Fibroblast of lung (primary cell): Measurements from ENCODE around the gene FGF22.

Experiments
- EZH2 ChIP-seq: IDR thresholded peaks from 2 replicates; pipeline ENCODE4 v1.5.1; 2012; ENCODE audit warnings: low read length, control low read depth, mild to moderate bottlenecking; ENCODE audit errors: missing control alignments
- TF ChIP-seq, protein P1 (sequence below), 2 donors: IDR thresholded peaks in 1 of 2; conservative IDR thresholded peaks in 1 of 2; 1 replicate in 1 of 2; 2 replicates in 1 of 2; pipeline ENCODE4 v1.5.1; 2011 to 2012; ENCODE audit warnings: low read length in 2 of 2, control low read depth in 1 of 2, inconsistent platforms in 1 of 2, low read depth in 1 of 2, mild to moderate bottlenecking in 1 of 2

DNA sequence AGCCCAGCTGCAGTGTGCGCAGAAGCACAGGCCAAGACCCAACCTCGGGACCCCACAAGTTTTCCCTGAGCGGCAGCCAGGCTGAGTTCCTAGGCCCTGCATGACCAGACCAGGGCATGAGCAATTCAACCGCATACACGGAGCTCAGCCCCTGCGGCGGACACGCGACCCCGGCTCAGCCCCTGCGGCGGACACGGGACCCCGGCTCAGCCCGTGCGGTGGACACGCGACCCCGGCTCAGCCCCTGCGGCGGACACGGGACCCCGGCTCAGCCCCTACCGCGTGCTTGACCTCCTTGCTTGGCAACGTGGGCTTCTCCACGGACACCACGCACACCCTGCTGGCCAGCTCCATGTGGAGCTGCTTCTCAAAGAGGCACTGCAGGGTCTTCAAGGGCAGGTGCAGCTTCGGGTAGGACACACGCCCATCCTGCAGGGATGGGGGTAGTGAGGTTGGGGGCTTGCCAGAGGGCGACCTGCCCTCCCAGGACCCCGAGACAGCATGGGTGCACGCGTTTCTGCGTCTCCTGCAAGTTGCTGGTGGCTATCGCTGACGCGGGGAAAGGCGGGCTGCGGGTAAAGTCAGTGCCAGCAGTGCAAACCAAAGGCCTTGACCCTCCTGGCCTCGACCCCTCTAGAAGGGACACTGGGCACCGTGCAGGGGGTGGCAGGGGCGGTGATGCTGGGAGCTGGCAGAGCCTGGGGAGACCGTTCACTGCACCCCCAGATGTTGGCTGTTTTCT, 16.3 kb upstream of the FGF22 start:
- TF ChIP-seq, protein P1, sequence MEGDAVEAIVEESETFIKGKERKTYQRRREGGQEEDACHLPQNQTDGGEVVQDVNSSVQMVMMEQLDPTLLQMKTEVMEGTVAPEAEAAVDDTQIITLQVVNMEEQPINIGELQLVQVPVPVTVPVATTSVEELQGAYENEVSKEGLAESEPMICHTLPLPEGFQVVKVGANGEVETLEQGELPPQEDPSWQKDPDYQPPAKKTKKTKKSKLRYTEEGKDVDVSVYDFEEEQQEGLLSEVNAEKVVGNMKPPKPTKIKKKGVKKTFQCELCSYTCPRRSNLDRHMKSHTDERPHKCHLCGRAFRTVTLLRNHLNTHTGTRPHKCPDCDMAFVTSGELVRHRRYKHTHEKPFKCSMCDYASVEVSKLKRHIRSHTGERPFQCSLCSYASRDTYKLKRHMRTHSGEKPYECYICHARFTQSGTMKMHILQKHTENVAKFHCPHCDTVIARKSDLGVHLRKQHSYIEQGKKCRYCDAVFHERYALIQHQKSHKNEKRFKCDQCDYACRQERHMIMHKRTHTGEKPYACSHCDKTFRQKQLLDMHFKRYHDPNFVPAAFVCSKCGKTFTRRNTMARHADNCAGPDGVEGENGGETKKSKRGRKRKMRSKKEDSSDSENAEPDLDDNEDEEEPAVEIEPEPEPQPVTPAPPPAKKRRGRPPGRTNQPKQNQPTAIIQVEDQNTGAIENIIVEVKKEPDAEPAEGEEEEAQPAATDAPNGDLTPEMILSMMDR (conservative IDR thresholded peaks at IDR 0.05 in 1 of 2, IDR thresholded peaks at IDR 0.05 in 1 of 2; ENCODE audit: low read depth in 1 of 2, low read length in 2 of 2), result no peak
- no peak for TF ChIP-seq EZH2
